ENCODE data around the gene FITM1.

FITM1 gene

GRCh38 chr14:24137529-24138395, 7.3 kb downstream of the FITM1 start:
- no peak for DNase-seq (ENCODE audit: low read depth in 1 of 2, low spot score in 1 of 2)

GRCh38 chr14:24138396-24139271, 8.2 kb downstream of the FITM1 start:
- DNase-seq (ENCODE audit: low read depth in 1 of 2, low spot score in 1 of 2) = no peak

GRCh38 chr14:24139272-24139934, 8.9 kb downstream of the FITM1 start:
- no peak for DNase-seq (ENCODE audit: low read depth in 1 of 2, low spot score in 1 of 2)

- DNase-seq (ENCODE audit: low read depth in 1 of 2, low spot score in 1 of 2) = peak; percentile 97 to 98
Measured at GRCh38 chr14:24141097-24141880, 10.8 kb downstream of the FITM1 start, which contains the start of gene EMC9. Gene EMC9, minus strand, starts transcription at chr14:24141591. Its CDS starts 287 bp downstream, at chr14:24141304.

- no peak for DNase-seq (ENCODE audit: low read depth in 1 of 2, low spot score in 1 of 2)
Measured at GRCh38 chr14:24143511-24143910, 13.1 kb downstream of the FITM1 start.

- no peak for DNase-seq (ENCODE audit: low read depth in 1 of 2, low spot score in 1 of 2)
Measured at GRCh38 chr14:24144451-24144850, 14.0 kb downstream of the FITM1 start.

GRCh38 chr14:24145219-24145618, 14.8 kb downstream of the FITM1 start:
- DNase-seq (ENCODE audit: low read depth in 1 of 2, low spot score in 1 of 2) = no peak

GRCh38 chr14:24145690-24146452, 15.4 kb downstream of the FITM1 start:
- DNase-seq (ENCODE audit: low read depth in 1 of 2, low spot score in 1 of 2) = no peak

DNA sequence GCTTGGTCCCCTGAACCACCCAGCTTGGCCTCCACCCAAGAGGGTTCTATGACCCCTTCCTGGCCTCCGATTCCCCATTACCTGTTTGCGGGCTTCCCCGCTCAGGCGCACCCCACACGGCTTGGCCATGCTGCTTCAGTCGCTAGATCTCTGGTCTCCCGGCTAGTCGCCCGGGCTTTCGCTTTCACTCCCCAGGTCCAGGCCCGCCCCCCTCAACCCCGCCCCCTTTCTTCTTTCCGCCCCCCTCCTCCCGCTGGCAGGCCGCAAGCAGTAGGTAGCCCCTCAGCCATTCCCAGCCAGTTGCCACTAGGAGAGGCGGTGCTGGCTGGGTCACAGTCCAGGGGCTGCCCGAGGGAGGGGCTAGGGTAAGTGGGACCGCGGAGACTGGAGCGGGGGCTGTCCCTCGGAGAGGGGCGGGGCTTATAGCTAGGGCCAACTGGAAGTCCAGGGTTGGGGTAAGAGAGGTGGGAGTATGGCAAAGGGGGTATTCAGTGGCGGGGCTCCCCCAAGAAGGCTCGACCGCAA, 16.1 kb downstream of the FITM1 start, which contains the start of gene PSME2:
TSS of gene PSME2 (minus strand) at position 158 of the 525 bp plus-strand sequence. CDS start at position 129, 29 bp downstream.
- DNase-seq (ENCODE audit: low read depth in 1 of 2, low spot score in 1 of 2) = peak; percentile 61 to 63

DNA sequence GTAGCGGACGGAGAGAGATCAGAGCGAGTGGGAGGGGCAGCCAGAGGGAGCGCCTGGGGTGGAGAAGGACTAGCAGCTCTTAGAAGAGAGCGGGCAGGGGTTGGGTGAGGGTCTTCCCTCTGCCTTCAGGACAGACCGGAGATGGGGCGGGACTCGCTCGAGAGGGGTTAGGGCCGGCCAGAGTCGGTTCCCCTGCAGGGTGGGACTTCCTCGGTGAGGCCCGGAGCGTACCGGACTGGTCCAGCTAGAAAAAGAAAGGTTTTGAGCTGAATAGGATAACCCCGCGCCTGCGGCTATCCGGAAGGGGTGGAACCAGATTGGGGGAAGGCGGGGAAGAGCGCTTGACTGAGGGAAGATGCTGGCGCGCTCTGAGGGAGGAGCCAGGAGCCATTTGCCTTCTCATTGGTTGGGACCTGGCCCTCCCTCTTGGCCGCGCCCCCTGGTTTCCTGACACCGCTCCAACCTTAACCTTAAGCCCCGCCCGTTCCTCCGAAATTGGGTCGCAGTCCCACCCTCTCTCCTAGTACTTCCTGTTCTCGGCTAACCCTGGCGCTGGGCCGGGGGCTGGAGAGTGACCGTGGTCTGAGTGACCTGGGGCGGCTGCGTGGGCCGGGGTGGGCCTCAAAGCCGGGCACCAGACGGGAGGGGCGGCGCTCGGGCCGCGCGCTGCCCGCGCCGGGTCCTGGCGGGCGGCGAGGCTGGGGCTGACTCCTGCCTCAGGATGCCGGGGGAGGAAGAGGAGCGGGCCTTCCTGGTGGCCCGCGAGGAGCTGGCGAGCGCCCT, 16.7 kb downstream of the FITM1 start, which contains the start of gene RNF31:
TSS of gene RNF31 (plus strand) at position 521 of the 783 bp plus-strand sequence. CDS start at position 722, 201 bp downstream.
- DNase-seq (ENCODE audit: low read depth in 1 of 2, low spot score in 1 of 2) = peak; percentile 91 to 94

DNA sequence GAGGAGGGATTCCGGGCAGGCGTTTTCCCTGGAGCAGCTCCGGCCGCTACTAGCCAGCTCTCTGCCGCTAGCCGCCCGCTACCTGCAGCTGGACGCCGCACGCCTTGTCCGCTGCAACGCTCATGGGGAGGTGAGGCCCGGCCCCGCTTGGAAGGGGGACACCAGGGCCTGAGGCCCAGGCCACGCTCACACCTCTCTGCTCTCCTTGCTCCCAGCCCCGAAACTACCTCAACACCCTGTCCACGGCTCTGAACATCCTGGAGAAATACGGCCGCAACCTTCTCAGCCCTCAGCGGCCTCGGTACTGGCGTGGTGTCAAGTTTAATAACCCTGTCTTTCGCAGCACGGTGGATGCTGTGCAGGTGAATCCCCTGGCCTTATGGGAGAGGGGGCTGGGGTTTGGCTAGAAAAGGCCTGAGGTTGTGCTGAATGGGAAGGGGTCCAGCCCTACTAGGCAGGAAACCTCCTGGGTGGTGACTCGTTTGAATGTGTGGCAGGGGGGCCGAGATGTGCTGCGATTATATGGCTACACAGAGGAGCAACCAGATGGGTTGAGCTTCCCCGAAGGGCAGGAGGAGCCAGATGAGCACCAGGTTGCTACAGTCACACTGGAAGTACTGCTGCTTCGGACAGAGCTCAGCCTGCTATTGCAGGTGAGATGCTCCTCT, 17.4 kb downstream of the FITM1 start:
- DNase-seq (ENCODE audit: low read depth in 1 of 2, low spot score in 1 of 2) = no peak

- no peak for DNase-seq (ENCODE audit: low read depth in 1 of 2, low spot score in 1 of 2)
Measured at GRCh38 chr14:24149302-24149969, 19.0 kb downstream of the FITM1 start.

- DNase-seq (ENCODE audit: low read depth in 1 of 2, low spot score in 1 of 2) = no peak
Measured at GRCh38 chr14:24150061-24150460, 19.6 kb downstream of the FITM1 start.

DNA sequence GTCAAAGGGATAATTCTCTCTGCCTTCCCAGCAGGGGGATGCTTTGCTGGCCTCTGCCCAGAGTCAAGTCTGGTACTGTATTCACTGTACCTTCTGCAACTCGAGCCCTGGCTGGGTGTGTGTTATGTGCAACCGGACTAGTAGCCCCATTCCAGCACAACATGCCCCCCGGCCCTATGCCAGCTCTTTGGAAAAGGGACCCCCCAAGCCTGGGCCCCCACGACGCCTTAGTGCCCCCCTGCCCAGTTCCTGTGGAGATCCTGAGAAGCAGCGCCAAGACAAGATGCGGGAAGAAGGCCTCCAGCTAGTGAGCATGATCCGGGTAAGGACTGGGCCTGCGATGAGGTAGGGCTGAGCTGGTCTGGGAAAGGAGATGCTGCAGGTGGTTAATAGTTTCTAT, 20.1 kb downstream of the FITM1 start:
- no peak for DNase-seq (ENCODE audit: low read depth in 1 of 2, low spot score in 1 of 2)

GRCh38 chr14:24150993-24151392, 20.5 kb downstream of the FITM1 start:
- no peak for DNase-seq (ENCODE audit: low read depth in 1 of 2, low spot score in 1 of 2)

DNA sequence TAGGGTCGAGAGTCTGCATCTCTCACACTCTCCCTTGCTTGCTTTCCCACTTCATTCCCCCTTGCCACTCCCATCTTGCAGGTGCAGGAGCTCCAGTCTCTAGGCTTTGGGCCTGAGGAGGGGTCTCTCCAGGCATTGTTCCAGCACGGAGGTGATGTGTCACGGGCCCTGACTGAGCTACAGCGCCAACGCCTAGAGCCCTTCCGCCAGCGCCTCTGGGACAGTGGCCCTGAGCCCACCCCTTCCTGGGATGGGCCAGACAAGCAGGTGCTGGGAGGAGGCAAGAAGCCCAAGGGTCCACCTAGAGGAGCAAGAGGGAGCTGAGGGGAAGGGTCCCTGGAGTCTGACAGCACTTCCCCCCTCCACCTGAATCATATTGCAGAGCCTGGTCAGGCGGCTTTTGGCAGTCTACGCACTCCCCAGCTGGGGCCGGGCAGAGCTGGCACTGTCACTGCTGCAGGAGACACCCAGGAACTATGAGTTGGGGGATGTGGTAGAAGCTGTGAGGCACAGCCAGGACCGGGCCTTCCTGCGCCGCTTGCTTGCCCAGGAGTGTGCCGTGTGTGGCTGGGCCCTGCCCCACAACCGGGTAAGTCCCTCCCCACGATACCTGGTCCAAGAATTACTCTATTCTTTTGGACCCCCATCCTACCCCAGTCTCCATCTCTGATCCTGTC, 21.1 kb downstream of the FITM1 start:
- no peak for DNase-seq (ENCODE audit: low read depth in 1 of 2, low spot score in 1 of 2)

- DNase-seq (ENCODE audit: low read depth in 1 of 2, low spot score in 1 of 2) = no peak
Measured at GRCh38 chr14:24155100-24155499, 24.6 kb downstream of the FITM1 start.

Data from stimulated activated CD4-positive, alpha-beta T cell treated with anti-CD3 and anti-CD28 coated beads, Interleukin-15, amount 100 ng/mL, for 1 hour (primary cell).